OCI-LY1 (cell line): ENCODE measurements around the gene NCAPG2.

Experiments used
- EZH2 ChIP-seq: fragments of 200-600 bp; sonication (generic), shearing (Covaris generic); IDR thresholded peaks from 2 replicates; pipeline ENCODE4 v1.8.0; 2017; ENCODE audit warnings: borderline replicate concordance, mixed run types, mild to moderate bottlenecking, antibody characterized with exemption, low read length, moderate library complexity, mixed read lengths
- TF ChIP-seq, protein P1 (sequence below): fragments of 200-600 bp; sonication (generic), shearing (Covaris generic); IDR thresholded peaks from 2 replicates; pipeline ENCODE4 v1.5.1; 2017; ENCODE audit warnings: mild to moderate bottlenecking, antibody characterized with exemption, low read length, moderate library complexity, mixed read lengths

DNA sequence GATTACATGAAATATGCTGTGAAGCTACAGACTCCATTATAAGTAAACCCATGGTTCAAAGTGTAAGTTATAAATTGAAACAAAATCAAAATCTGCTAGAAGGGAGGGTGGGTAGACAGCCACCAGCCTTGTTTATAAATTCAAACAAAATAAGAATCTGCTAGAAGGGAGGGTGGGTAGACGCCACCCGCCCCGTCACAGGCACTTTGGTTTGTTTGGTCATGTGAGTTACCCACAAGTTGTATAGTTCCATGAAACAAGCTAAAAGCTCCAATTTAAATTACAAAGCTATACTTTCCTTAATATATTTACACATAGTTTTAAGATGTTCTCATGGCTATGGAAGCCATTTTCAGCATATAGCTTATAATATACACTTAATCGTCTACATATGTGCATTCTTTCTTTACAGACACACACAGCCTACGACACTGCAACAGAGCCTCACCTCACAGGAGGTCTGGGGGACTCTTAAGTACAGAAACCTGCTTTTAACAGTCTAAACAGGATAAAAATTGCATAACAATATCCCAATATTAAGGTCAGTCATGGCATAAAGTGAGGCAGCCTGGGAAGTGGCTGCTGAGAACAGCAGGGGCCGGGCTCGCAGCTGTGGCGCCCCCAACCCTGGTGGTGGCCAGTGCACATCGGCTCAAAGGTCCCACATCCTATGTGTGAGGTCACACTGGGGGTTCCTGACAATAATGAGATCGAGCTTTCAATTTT is 28.1 kb upstream of the NCAPG2 start:
- TF ChIP-seq, protein P1, sequence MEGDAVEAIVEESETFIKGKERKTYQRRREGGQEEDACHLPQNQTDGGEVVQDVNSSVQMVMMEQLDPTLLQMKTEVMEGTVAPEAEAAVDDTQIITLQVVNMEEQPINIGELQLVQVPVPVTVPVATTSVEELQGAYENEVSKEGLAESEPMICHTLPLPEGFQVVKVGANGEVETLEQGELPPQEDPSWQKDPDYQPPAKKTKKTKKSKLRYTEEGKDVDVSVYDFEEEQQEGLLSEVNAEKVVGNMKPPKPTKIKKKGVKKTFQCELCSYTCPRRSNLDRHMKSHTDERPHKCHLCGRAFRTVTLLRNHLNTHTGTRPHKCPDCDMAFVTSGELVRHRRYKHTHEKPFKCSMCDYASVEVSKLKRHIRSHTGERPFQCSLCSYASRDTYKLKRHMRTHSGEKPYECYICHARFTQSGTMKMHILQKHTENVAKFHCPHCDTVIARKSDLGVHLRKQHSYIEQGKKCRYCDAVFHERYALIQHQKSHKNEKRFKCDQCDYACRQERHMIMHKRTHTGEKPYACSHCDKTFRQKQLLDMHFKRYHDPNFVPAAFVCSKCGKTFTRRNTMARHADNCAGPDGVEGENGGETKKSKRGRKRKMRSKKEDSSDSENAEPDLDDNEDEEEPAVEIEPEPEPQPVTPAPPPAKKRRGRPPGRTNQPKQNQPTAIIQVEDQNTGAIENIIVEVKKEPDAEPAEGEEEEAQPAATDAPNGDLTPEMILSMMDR, result peak; percentile 27; the same call in 1 of the 2 replicates
- TF ChIP-seq EZH2, result no peak
